GM23338 (cell line): ENCODE data around the gene ARHGEF10L. TPM values are rescaled to one million over a fixed set of nuclear protein-coding genes. Genes with fewer than 3 reads are reported as not detected.
A peak's percentile ranks its signal among the peaks of the same experiment; 100 is the strongest.

ENCODE experiments used
- ATAC-seq: fragments of 200-7000 bp; cut with Tn5 transposase; 3 replicates; pipeline ENCODE4 v1.9.1; 2020
- DNase-seq: peaks from one replicate; pipeline ENCODE4 v3.0.0-alpha.2; 2015; ENCODE audit warnings: low spot score
- H2AFZ ChIP-seq: fragments of 200-600 bp; sonication (generic); 2 replicates; pipeline ENCODE4 v1.8.0; 2016; ENCODE audit warnings: antibody characterized with exemption, mild to moderate bottlenecking, moderate library complexity
- H3F3A ChIP-seq: fragments of 200-600 bp; sonication (generic); replicated peaks from 2 replicates; pipeline ENCODE4 v1.8.0; 2017; ENCODE audit warnings: antibody characterized with exemption, mixed run types, low read depth
- H3K27ac ChIP-seq: fragments of 200-600 bp; sonication (generic); 2 replicates; pipeline ENCODE4 v1.6.1; 2016; ENCODE audit warnings: low read depth
- H3K27me3 ChIP-seq: fragments of 200-600 bp; sonication (generic); 2 replicates; pipeline ENCODE4 v1.8.0; 2016; ENCODE audit warnings: mild to moderate bottlenecking, mixed run types, moderate library complexity; ENCODE audit not compliant: insufficient read depth
- H3K36me3 ChIP-seq: fragments of 200-600 bp; sonication (generic); 2 replicates; pipeline ENCODE4 v1.8.0; 2016; ENCODE audit warnings: mild to moderate bottlenecking; ENCODE audit not compliant: insufficient read depth
- H3K4me1 ChIP-seq: fragments of 200-600 bp; sonication (generic); 2 replicates; pipeline ENCODE4 v1.8.0; 2016; ENCODE audit warnings: mild to moderate bottlenecking, moderate library complexity; ENCODE audit not compliant: insufficient read depth
- H3K4me2 ChIP-seq: fragments of 200-600 bp; sonication (generic); 2 replicates; pipeline ENCODE4 v1.7.1; 2017; ENCODE audit warnings: mixed run types
- H3K4me3 ChIP-seq: fragments of 200-600 bp; sonication (generic); 2 replicates; pipeline ENCODE4 v1.6.1; 2016; ENCODE audit warnings: mixed run types
- H3K79me2 ChIP-seq: fragments of 200-600 bp; sonication (generic); replicated peaks from 2 replicates; pipeline ENCODE4 v1.8.0; 2017; ENCODE audit warnings: mild to moderate bottlenecking; ENCODE audit not compliant: insufficient read depth
- H3K9me2 ChIP-seq: fragments of 200-600 bp; sonication (generic); 2 replicates; pipeline ENCODE4 v1.8.0; 2017; ENCODE audit not compliant: insufficient read depth
- H4K20me1 ChIP-seq: fragments of 200-600 bp; sonication (generic); replicated peaks from 2 replicates; pipeline ENCODE4 v1.8.0; 2017; ENCODE audit warnings: mild to moderate bottlenecking; ENCODE audit not compliant: insufficient read depth
- H3K27ac Mint-ChIP-seq: 2 replicates; pipeline ENCODE4 v1.8.0; 2020; ENCODE audit warnings: inconsistent platforms, mild to moderate bottlenecking, moderate library complexity, mixed read lengths
- H3K27me3 Mint-ChIP-seq: 3 replicates; pipeline ENCODE4 v1.8.0; 2022; ENCODE audit warnings: low read depth, mild to moderate bottlenecking, moderate library complexity, mixed read lengths, inconsistent platforms; ENCODE audit not compliant: insufficient read depth, poor library complexity
- H3K36me3 Mint-ChIP-seq: 3 replicates; pipeline ENCODE4 v1.8.0; 2021; ENCODE audit warnings: low read depth, mild to moderate bottlenecking, inconsistent platforms, moderate library complexity, mixed read lengths
- H3K4me1 Mint-ChIP-seq: 3 replicates; pipeline ENCODE4 v1.8.0; 2020; ENCODE audit warnings: mild to moderate bottlenecking, inconsistent platforms, mixed read lengths
- H3K4me3 Mint-ChIP-seq: 3 replicates; pipeline ENCODE4 v1.8.0; 2021; ENCODE audit warnings: moderate library complexity, mild to moderate bottlenecking, inconsistent platforms, mixed read lengths
- H3K9me3 Mint-ChIP-seq: 3 replicates; pipeline ENCODE4 v1.8.0; 2020; ENCODE audit warnings: moderate library complexity, mild to moderate bottlenecking, inconsistent platforms, mixed read lengths
- CREB1 ChIP-seq: fragments of 250-450 bp; sonication (Bioruptor Pico); IDR thresholded peaks from 2 replicates; pipeline ENCODE4 v1.5.0; 2020; ENCODE audit warnings: low read depth, mild to moderate bottlenecking, moderate library complexity
- EZH2phosphoT487 ChIP-seq: fragments of 200-600 bp; sonication (generic); IDR thresholded peaks from one replicate; pipeline ENCODE4 v1.8.1; 2018; ENCODE audit warnings: antibody characterized with exemption; ENCODE audit not compliant: unreplicated experiment
- JUNB ChIP-seq: IDR thresholded peaks from one replicate; pipeline ENCODE4 v1.6.1; 2016; ENCODE audit warnings: antibody characterized with exemption; ENCODE audit not compliant: unreplicated experiment
- POLR2AphosphoS5 ChIP-seq: IDR thresholded peaks from 2 replicates; pipeline ENCODE4 v1.6.1; 2016; ENCODE audit warnings: antibody characterized with exemption, low read depth
- REST ChIP-seq: IDR thresholded peaks from one replicate; pipeline ENCODE4 v1.6.1; 2018; ENCODE audit warnings: antibody characterized with exemption; ENCODE audit not compliant: unreplicated experiment
- STAT1 ChIP-seq: IDR thresholded peaks from one replicate; pipeline ENCODE4 v1.6.1; 2016; ENCODE audit warnings: antibody characterized with exemption; ENCODE audit not compliant: unreplicated experiment
- ZNF114 ChIP-seq: fragments of 250-450 bp; sonication (Bioruptor Pico); IDR thresholded peaks from 2 replicates; pipeline ENCODE4 v1.5.0; 2020; ENCODE audit warnings: mild to moderate bottlenecking, moderate library complexity
- ZNF462 ChIP-seq: fragments of 250-450 bp; sonication (Bioruptor Pico); IDR thresholded peaks from 2 replicates; pipeline ENCODE4 v1.5.0; 2020; ENCODE audit warnings: mild to moderate bottlenecking, moderate library complexity
- polyA plus RNA-seq: library from polyadenylated mRNA; unstranded; fragments of >200 nt; fragmentation: Nextera tagmentation; extraction: Ambion mirVana; gene quantifications from 2 replicates; pipeline ENCODE4 v1.2.1, GENCODE V29; 2016
- total RNA-seq: library from RNA; depleted of rRNA; stranded (reverse); fragments of >200 nt; shearing (Covaris generic); gene quantifications from 2 replicates; pipeline ENCODE4 v1.2.3, GENCODE V29; 2014

ARHGEF10L gene
- total and polyA plus RNA-seq, 2 experiments from 2014 or later = 12.1 to 46.8 TPM

- TF ChIP-seq ZNF462 (CRISPR knock-in tag) (no peak), STAT1 (no peak), REST (no peak)
Observed at GRCh38 chr1:17540255-17541001, 930 bp downstream of the ARHGEF10L start (continued).

- Mint-ChIP-seq H3K27ac (no peak overlapping the region), H3K27me3 (peaks cover 8% of the 10 kb centered on the region)
- TF ChIP-seq STAT1 (no peak), POLR2AphosphoS5 (no peak), JUNB (no peak), ZNF114 (CRISPR knock-in tag) (no peak), EZH2phosphoT487 (no peak), CREB1 (CRISPR knock-in tag) (no peak), REST (no peak)
Observed at GRCh38 chr1:17542645-17543044, 3.1 kb downstream of the ARHGEF10L start.

More at GRCh38 chr1:17542645-17543044, 3.1 kb downstream of the ARHGEF10L start:
- DNase-seq (no peak), ATAC-seq (no peak)
- Mint-ChIP-seq H3K4me1 (peaks cover 55% of the 10 kb centered on the region), H3K36me3 (peaks cover 9% of the 10 kb centered on the region), H3K9me3 (peaks cover 2% of the 10 kb centered on the region; the same call in 1 of the 3 replicates), H3K4me3 (no peak overlapping the region)
- Histone ChIP-seq H3K79me2 (peaks cover 62% of the 10 kb centered on the region), H3F3A (peaks cover 32% of the 10 kb centered on the region), H3K4me3 (no peak overlapping the region), H3K36me3 (no peaks in the 10 kb centered on the region), H3K4me1 (peaks cover 57% of the 10 kb centered on the region), H3K27me3 (no peaks in the 10 kb centered on the region), H3K4me2 (peak overlapping the region; percentile 30; the same call in 1 of the 2 replicates), H3K9me2 (no peaks in the 10 kb centered on the region), H4K20me1 (no peaks in the 10 kb centered on the region), H3K27ac (peak overlapping the region; percentile 45; the same call in 1 of the 2 replicates), H2AFZ (no peak overlapping the region)
